Upper lobe of left lung (tissue), 4 donors: ENCODE data around the gene ZACN.

Experiments
- CTCF ChIP-seq, 6 experiments: fragments of 450-650 bp in 4 of 6; fragments of 200-600 bp in 2 of 6; sonication (generic) in 2 of 6; IDR thresholded peaks; one replicate each; pipeline ENCODE4 v1.5.1; 2016 to 2019; ENCODE audit warnings: antibody characterized with exemption in 6 of 6
- POLR2A ChIP-seq, 4 donors: fragments of 450-650 bp; IDR thresholded peaks; one replicate each; pipeline ENCODE4 v1.5.1; 2016 to 2017; ENCODE audit warnings: antibody characterized with exemption in 4 of 4, mild to moderate bottlenecking in 2 of 4
- POLR2AphosphoS5 ChIP-seq, 2 donors: sonication (generic); formaldehyde crosslinking; IDR thresholded peaks; one replicate each; pipeline ENCODE4 v1.5.1; 2017; ENCODE audit warnings: antibody characterized with exemption in 2 of 2

- no peak for TF ChIP-seq POLR2A (IDR thresholded peaks at IDR 0.05)
- no peak for TF ChIP-seq CTCF (IDR thresholded peaks at IDR 0.05)
- no peak for TF ChIP-seq POLR2AphosphoS5 (IDR thresholded peaks at IDR 0.05)
Measured at GRCh38 chr17:76090517-76091129, 11.6 kb downstream of the ZACN start.
